Activated CD8-positive, alpha-beta memory T cell treated with anti-CD3 and anti-CD28 coated beads, Interleukin-2, amount 10 ng/mL, durations not matched to agents 7 days and 5 days (primary cell): ENCODE results near the gene MAPK8IP3. TPM values are rescaled to one million over a fixed set of nuclear protein-coding genes. Genes with fewer than 3 reads are reported as not detected.
"Not testable (repeated sequence)": the region's sequence is repeated elsewhere in the genome, so short reads cannot be mapped to it uniquely, and the experiment has no call there.

Experiments used
- ATAC-seq: fragments of 150-1000 bp; cut with Tn5 transposase; one replicate; pipeline ENCODE4 v1.10.0; 2021; ENCODE audit warnings: moderate library complexity
- CTCF ChIA-PET: fragments of 350-600 bp; sonication (Branson Sonifier 250); formaldehyde crosslinking; loops from one replicate; lab custom pipeline; 2021; ENCODE audit warnings: antibody characterized with exemption; lab: Charles Lee
- DNase-seq: peaks from one replicate; pipeline ENCODE4 v3.0.0-alpha.2; 2020
- H3K27ac Mint-ChIP-seq: one replicate; pipeline ENCODE4 v1.8.0; 2021; ENCODE audit warnings: mild to moderate bottlenecking, mixed read lengths
- H3K27me3 Mint-ChIP-seq: one replicate; pipeline ENCODE4 v1.8.0; 2021; ENCODE audit warnings: mixed read lengths
- H3K36me3 Mint-ChIP-seq: one replicate; pipeline ENCODE4 v1.8.0; 2021; ENCODE audit warnings: mild to moderate bottlenecking, mixed read lengths
- H3K4me1 Mint-ChIP-seq: one replicate; pipeline ENCODE4 v1.8.0; 2021; ENCODE audit warnings: mixed read lengths
- H3K4me3 Mint-ChIP-seq: one replicate; pipeline ENCODE4 v1.8.0; 2021; ENCODE audit warnings: mild to moderate bottlenecking, moderate library complexity, mixed read lengths
- H3K9me3 Mint-ChIP-seq: one replicate; pipeline ENCODE4 v1.8.0; 2022; ENCODE audit warnings: low read depth, mixed read lengths
- total RNA-seq, 2 experiments: library from RNA; stranded (reverse); gene quantifications; one replicate each; pipeline ENCODE4 v1.2.3, GENCODE V29; 2021

The MAPK8IP3 gene
- total RNA-seq, 2 experiments from 2014 or later, result 78.9 to 101 TPM

- DNase-seq (peak; percentile 46), ATAC-seq (no peak)
- Mint-ChIP-seq H3K4me3 (peak overlapping the region; percentile 99), H3K27ac (peak overlapping the region; percentile 81), H3K36me3 (peaks cover 7% of the 10 kb centered on the region), H3K4me1 (peaks cover 31% of the 10 kb centered on the region), H3K9me3 (no peaks in the 10 kb centered on the region), H3K27me3 (no peaks in the 10 kb centered on the region)
- CTCF ChIA-PET, result interaction anchor here (0.5 to 2.8 kb wide), 10 partner anchors 10 to 402 kb away, joined by 3 to 35 read pairs (median 4); partner anchors contain the start of genes CRAMP1, IFT140, JPT2 and NUBP2
These were observed 1.3 kb downstream of the MAPK8IP3 start for GRCh38 chr16:1707193-1707790.

DNA sequence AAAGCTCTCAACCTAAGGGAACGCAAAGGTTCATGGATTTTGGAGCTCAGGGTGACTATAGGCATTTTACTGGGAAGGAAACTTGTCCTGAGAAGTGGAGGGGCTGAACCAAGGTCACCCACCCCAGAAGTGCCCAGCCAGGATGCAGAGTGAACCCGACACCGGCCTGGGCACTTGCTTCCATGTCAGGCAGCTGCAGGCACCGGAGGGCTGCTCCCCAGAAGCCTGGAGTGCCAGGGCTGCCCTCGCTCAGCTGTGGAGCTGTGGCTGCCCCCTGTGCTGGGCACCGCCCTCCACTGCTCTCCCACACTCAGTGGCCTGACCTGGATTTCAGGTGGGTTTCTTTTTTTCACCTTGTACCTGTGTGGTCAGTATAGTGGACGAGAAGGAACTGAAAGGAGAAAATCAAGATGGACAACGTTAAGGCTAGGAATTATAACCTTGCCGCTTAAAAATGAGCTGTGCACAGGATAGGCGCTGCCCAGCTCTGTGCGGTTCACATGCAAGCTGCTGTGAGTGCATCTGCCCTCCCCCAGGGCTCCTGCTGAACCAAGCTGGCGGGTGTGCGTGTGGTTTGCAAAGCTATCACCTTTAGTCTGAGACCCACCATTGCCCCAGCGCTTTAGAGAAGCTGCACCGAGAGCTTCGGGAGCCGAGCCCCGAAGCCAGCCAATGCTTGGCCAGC is 2.2 kb downstream of the MAPK8IP3 start:
- ATAC-seq, result no peak
- peak overlapping the region; percentile 81 for H3K27ac Mint-ChIP-seq
- H3K9me3 Mint-ChIP-seq, result no peaks in the 10 kb centered on the region
- CTCF ChIA-PET, result interaction anchor here (0.9 to 1.9 kb wide), 6 partner anchors 9 to 288 kb away, joined by 3 to 5 read pairs (median 4); partner anchors contain the start of genes NUBP2, SPSB3 and UQCC4
- peak overlapping the region; percentile 99 for H3K4me3 Mint-ChIP-seq
- peaks cover 31% of the 10 kb centered on the region for H3K4me1 Mint-ChIP-seq
- H3K27me3 Mint-ChIP-seq, result no peaks in the 10 kb centered on the region
- H3K36me3 Mint-ChIP-seq, result peaks cover 5% of the 10 kb centered on the region
- DNase-seq, result no peak

DNA sequence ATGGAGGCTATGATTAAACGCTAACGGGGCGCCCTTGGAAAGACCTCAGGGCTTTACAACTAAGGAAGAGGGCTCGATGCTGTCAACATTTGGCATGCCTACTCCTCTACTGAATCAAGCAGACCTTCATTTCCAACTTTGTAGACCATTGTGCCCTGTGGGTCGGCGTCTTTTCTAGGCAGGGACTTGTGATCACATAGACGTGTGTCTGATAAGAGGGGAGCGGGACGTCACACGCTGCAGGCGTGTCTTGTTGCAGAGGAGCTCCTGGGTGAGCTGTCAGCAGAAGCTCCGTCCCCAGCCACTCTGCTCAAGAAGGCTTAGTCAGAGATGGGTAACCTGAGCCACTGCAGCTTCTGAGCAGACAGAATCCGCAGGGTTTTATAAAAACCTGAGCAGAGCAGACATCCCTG is 2.8 kb downstream of the MAPK8IP3 start:
- ATAC-seq (no peak), DNase-seq (peak; percentile 48)
- H3K27ac Mint-ChIP-seq, result no peak overlapping the region
- H3K4me1 Mint-ChIP-seq, result peaks cover 32% of the 10 kb centered on the region
- no peaks in the 10 kb centered on the region for H3K9me3 Mint-ChIP-seq
- peaks cover 5% of the 10 kb centered on the region for H3K36me3 Mint-ChIP-seq
- CTCF ChIA-PET, result interaction anchor here (1.4 to 1.9 kb wide), 2 partner anchors 174 to 288 kb away, joined by 4 read pairs; partner anchors contain the start of gene UQCC4
- peak overlapping the region; percentile 99 for H3K4me3 Mint-ChIP-seq
- no peaks in the 10 kb centered on the region for H3K27me3 Mint-ChIP-seq

DNA sequence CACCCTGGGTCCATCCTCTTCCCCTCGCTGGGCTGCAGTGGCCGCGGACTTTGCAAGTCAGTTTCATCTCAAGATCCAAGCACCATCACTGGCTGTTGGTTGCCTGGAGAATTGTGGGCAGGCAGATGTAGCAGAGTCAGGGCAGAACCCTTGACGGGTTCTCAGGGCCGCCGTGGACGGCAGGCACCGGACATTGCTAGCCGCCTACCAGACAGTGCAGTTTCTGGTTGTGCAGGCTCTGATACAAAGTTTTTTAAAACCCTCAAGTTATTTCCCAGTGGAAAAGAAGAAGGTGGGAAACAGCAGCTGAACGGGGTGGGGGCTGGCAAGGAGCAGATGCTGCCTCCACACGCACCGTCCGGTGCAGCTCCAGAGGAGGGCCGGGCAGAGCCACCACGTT is 3.4 kb downstream of the MAPK8IP3 start:
- Mint-ChIP-seq H3K4me3 (no peak overlapping the region), H3K27me3 (no peaks in the 10 kb centered on the region), H3K36me3 (peaks cover 5% of the 10 kb centered on the region), H3K4me1 (peaks cover 30% of the 10 kb centered on the region), H3K9me3 (no peaks in the 10 kb centered on the region), H3K27ac (no peak overlapping the region)
- CTCF ChIA-PET, result interaction anchor here (1.9 kb wide), 1 partner anchor 174 kb away, joined by 4 read pairs; no protein-coding TSS in a partner anchor
- DNase-seq (no peak), ATAC-seq (no peak)

DNA sequence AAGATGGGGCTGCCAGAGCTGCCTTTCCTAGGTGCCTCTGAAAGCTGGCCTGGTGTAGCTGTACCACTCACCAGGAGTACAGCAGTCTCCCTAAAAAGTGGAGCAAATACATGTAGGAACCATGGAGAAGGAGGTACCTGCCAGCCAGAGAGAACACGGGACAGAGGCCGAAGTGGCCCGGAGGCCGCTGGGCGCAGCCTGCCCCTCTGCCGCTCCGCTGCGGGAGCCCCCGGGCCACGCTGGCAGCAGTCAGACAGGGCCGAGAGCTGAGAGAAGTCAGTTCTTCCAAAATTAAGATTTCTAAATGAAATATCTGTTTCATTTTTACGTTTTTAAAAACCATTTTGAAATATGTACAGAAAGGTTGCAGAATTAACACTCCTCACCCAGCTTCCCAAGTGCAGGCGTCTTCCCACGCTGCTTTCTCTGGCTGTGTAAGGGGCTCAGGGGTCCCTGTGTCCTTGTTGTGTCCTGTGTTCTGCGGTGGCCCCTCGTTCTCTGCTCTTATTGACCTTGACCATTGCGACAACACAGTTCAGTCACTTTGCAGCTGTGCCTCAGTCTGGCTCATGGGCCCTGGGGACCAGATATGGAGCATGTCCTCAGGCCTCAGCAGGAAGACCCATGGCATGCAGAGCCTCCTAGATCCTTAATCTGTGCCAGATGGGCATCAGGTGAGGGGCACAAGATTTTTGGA is 5.0 kb downstream of the MAPK8IP3 start:
- Mint-ChIP-seq H3K27me3 (no peaks in the 10 kb centered on the region), H3K27ac (no peak overlapping the region), H3K9me3 (no peaks in the 10 kb centered on the region), H3K36me3 (peaks cover 3% of the 10 kb centered on the region), H3K4me3 (no peak overlapping the region), H3K4me1 (peaks cover 20% of the 10 kb centered on the region)
- no peak for DNase-seq
- ATAC-seq, result no peak
- CTCF ChIA-PET, result interaction anchor here (0.7 to 2.2 kb wide), 2 partner anchors 13 to 230 kb away, joined by 3 to 9 read pairs; no protein-coding TSS in a partner anchor

DNA sequence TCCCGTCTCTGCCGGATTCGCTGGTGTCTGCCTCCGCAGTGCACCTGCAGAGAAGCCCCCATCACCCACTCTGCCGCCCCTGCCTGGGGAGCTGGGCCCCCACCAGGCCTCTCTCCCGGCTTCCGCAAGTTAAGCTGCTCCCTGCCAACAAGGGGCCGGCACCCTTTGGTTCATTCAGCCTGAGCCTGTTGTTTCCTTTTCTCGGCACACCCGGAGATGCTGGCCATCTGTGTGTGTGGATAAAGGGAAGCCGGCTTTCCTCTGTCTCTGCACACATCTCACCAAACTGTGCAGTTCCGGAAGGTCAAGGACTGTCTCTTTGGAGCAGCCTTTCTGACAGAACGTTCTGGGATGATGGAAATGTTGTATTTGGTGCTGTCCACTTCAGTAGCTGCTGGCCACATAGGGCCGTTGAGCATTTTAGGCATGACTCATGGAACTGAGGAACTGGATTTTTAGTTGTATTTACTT is 6.8 kb downstream of the MAPK8IP3 start:
- Mint-ChIP-seq H3K4me3 (no peak overlapping the region), H3K27me3 (no peaks in the 10 kb centered on the region), H3K27ac (no peak overlapping the region), H3K9me3 (no peaks in the 10 kb centered on the region), H3K4me1 (peaks cover 14% of the 10 kb centered on the region), H3K36me3 (peaks cover 3% of the 10 kb centered on the region)
- ATAC-seq (no peak), DNase-seq (no peak)
- CTCF ChIA-PET, result interaction anchor here (1.3 kb wide), 1 partner anchor 8 kb away, joined by 5 read pairs; no protein-coding TSS in a partner anchor

GRCh38 chr16:1713331-1713730 is 7.3 kb downstream of the MAPK8IP3 start:
- Mint-ChIP-seq H3K27me3 (no peaks in the 10 kb centered on the region), H3K9me3 (no peaks in the 10 kb centered on the region), H3K4me3 (no peak overlapping the region), H3K4me1 (peaks cover 9% of the 10 kb centered on the region), H3K36me3 (peaks cover 2% of the 10 kb centered on the region), H3K27ac (no peak overlapping the region)
- ATAC-seq, result no peak
- no peak for DNase-seq
- CTCF ChIA-PET, result interaction anchor here (1.0 to 1.3 kb wide), 2 partner anchors 8 to 10 kb away, joined by 5 read pairs; no protein-coding TSS in a partner anchor

DNA sequence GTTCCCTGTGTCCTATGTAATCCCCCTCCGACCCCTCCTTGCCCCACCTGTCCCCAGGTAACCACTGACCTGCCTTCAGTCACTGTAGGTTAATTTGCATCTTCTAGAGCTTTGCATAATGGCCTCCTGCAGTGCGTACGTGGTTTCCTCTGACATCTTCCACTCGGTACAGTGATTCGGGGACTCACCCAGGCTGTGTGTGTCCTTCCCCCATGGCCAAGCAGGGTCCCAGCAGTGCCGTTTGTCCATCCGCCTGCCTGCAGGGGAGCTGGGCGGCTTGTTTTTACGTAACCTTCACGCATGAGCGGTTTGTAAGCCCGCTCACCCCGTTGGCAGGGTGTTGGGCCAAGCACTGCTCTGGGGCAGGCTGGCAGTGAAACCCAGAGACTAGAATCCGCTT is 7.9 kb downstream of the MAPK8IP3 start:
- CTCF ChIA-PET, result interaction anchor here (1.0 to 1.3 kb wide), 2 partner anchors 9 to 10 kb away, joined by 5 read pairs; no protein-coding TSS in a partner anchor
- DNase-seq, result peak; percentile 37
- Mint-ChIP-seq H3K4me3 (no peak overlapping the region), H3K9me3 (no peaks in the 10 kb centered on the region), H3K27ac (no peak overlapping the region), H3K36me3 (peaks cover 2% of the 10 kb centered on the region), H3K4me1 (peaks cover 7% of the 10 kb centered on the region), H3K27me3 (no peaks in the 10 kb centered on the region)
- ATAC-seq, result no peak

- H3K36me3 Mint-ChIP-seq, result no peaks in the 10 kb centered on the region
- no peak for DNase-seq
- no peak for ATAC-seq
- no peak overlapping the region for H3K4me3 Mint-ChIP-seq
- no peak overlapping the region for H3K27ac Mint-ChIP-seq
- H3K4me1 Mint-ChIP-seq, result peaks cover 10% of the 10 kb centered on the region
- H3K27me3 Mint-ChIP-seq, result no peaks in the 10 kb centered on the region
- CTCF ChIA-PET, result no interaction called here
- H3K9me3 Mint-ChIP-seq, result no peaks in the 10 kb centered on the region
These were observed 9.2 kb downstream of the MAPK8IP3 start for GRCh38 chr16:1715220-1715619.

GRCh38 chr16:1718236-1718635 is 12.2 kb downstream of the MAPK8IP3 start:
- H3K27ac Mint-ChIP-seq, result not testable (repeated sequence)

GRCh38 chr16:1719559-1720229 is 13.7 kb downstream of the MAPK8IP3 start:
- DNase-seq, H3K36me3 Mint-ChIP-seq, ATAC-seq, H3K9me3 Mint-ChIP-seq, H3K27me3 Mint-ChIP-seq, H3K4me3 Mint-ChIP-seq: not testable (repeated sequence)
- Mint-ChIP-seq H3K4me1 (peaks cover 35% of the 10 kb centered on the region), H3K27ac (peak overlapping the region; percentile 65)
- CTCF ChIA-PET, result interaction anchor here (0.5 to 2.5 kb wide), 2 partner anchors 13 to 1328 kb away, joined by 3 to 6 read pairs; no protein-coding TSS in a partner anchor

More at GRCh38 chr16:1718236-1718635, 12.2 kb downstream of the MAPK8IP3 start:
- not testable (repeated sequence) for H3K9me3 Mint-ChIP-seq, ATAC-seq, H3K4me3 Mint-ChIP-seq, H3K36me3 Mint-ChIP-seq, DNase-seq, H3K27me3 Mint-ChIP-seq
- H3K4me1 Mint-ChIP-seq, result peaks cover 30% of the 10 kb centered on the region
- CTCF ChIA-PET, result interaction anchor here (1.8 kb wide), 1 partner anchor 11 kb away, joined by 5 read pairs; no protein-coding TSS in a partner anchor

- ATAC-seq, result no peak
- DNase-seq, result no peak
- Mint-ChIP-seq H3K4me1 (peaks cover 35% of the 10 kb centered on the region), H3K4me3 (no peak overlapping the region), H3K27me3 (no peaks in the 10 kb centered on the region), H3K9me3 (no peaks in the 10 kb centered on the region), H3K36me3 (peaks cover 1% of the 10 kb centered on the region), H3K27ac (no peak overlapping the region)
- CTCF ChIA-PET, result interaction anchor here (1.0 kb wide), 1 partner anchor 37 kb away, joined by 3 read pairs; no protein-coding TSS in a partner anchor
These were observed 15.4 kb downstream of the MAPK8IP3 start for GRCh38 chr16:1721372-1721771.
